ENCODE measurements around the gene CDK6.

DNA sequence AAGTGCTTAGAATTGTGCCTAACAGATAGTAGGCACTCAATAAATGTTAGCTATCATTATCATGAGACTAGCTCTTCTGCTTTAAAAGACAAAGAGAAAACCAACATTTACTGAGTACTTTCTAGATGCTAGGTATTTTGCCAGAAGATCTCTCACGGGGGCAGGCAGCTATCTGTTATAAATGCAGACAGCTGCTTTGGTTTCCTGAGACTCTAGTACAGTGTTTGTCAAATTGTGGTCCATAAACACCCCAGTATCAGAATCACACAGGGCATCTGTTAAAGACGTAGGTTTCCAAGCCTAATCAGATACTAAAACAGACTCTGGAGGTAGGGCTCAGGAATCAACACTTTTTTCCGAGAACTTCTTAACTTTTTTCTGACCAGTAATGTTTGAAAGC lies 260.1 kb downstream of the CDK6 start:
- TF ChIP-seq CTCF (conservative IDR thresholded peaks at IDR 0.05; ENCODE audit: low read depth, low read length) (no peak), EZH2 (IDR thresholded peaks at IDR 0.05; ENCODE audit: borderline replicate concordance, low read depth, low read length, poor library complexity, severe bottlenecking) (no peak)

Measured in A673 (cell line).